ENCODE measurements around the gene C3orf20. TPM values are rescaled to one million over a fixed set of nuclear protein-coding genes. Genes with fewer than 3 reads are reported as not detected.

Gene C3orf20
- total RNA-seq, 1 experiment from 2014 or later: not detected

- H3K27ac Mint-ChIP-seq: no peak overlapping the region
- no peak for DNase-seq (ENCODE audit: low spot score)
- POLR2A ChIA-PET: no interaction called here
- peaks cover 20% of the 10 kb centered on the region for H3K27me3 Mint-ChIP-seq (ENCODE audit: low read depth)
- no peak overlapping the region for H3K4me3 Mint-ChIP-seq
- TF ChIP-seq JAZF1 (CRISPR knock-in tag; IDR thresholded peaks at IDR 0.05): no peak
- TF ChIP-seq E2F1 (CRISPR knock-in tag; IDR thresholded peaks at IDR 0.05): no peak
- TF ChIP-seq PREB (CRISPR knock-in tag; IDR thresholded peaks at IDR 0.05; ENCODE audit: borderline replicate concordance): no peak
- no peak for TF ChIP-seq TCF7 (CRISPR knock-in tag; IDR thresholded peaks at IDR 0.05; ENCODE audit: low read depth)
- TF ChIP-seq ZBTB43 (CRISPR knock-in tag; IDR thresholded peaks at IDR 0.05): no peak
- no peak for TF ChIP-seq ZNF425 (CRISPR knock-in tag; conservative IDR thresholded peaks at IDR 0.05)
- TF ChIP-seq ETV6 (CRISPR knock-in tag; IDR thresholded peaks at IDR 0.05): no peak
- no peak for TF ChIP-seq ZNF532 (CRISPR knock-in tag; IDR thresholded peaks at IDR 0.05; ENCODE audit: borderline replicate concordance)
- no peak for TF ChIP-seq ATF3 (CRISPR knock-in tag; conservative IDR thresholded peaks at IDR 0.05)
- TF ChIP-seq TEAD4 (CRISPR knock-in tag; IDR thresholded peaks at IDR 0.05): no peak
- no peak for TF ChIP-seq ZNF416 (CRISPR knock-in tag; IDR thresholded peaks at IDR 0.05)
- TF ChIP-seq MAX (CRISPR knock-in tag; IDR thresholded peaks at IDR 0.05): no peak
- no peak for TF ChIP-seq TP53 (CRISPR knock-in tag; IDR thresholded peaks at IDR 0.05)
- no peak for TF ChIP-seq ZMAT4 (CRISPR knock-in tag; IDR thresholded peaks at IDR 0.05)
- no peak for TF ChIP-seq ZNF423 (CRISPR knock-in tag; IDR thresholded peaks at IDR 0.05)
- no peak for TF ChIP-seq JUN (CRISPR knock-in tag; IDR thresholded peaks at IDR 0.05)
- TF ChIP-seq TEAD1 (CRISPR knock-in tag; IDR thresholded peaks at IDR 0.05): no peak
- TF ChIP-seq CBFB (CRISPR knock-in tag; IDR thresholded peaks at IDR 0.05; ENCODE audit: low read depth): no peak
- TF ChIP-seq HMGA2 (CRISPR knock-in tag; IDR thresholded peaks at IDR 0.05): no peak
- peaks cover 7% of the 10 kb centered on the region for H3K4me1 Mint-ChIP-seq
- no peaks in the 10 kb centered on the region for H3K36me3 Mint-ChIP-seq
- ATAC-seq: no peak
- H3K9me3 Mint-ChIP-seq: no peaks in the 10 kb centered on the region
- CTCF ChIA-PET: no interaction called here
Measured at GRCh38 chr3:14634763-14635400, 40.1 kb upstream of the C3orf20 start.

Measured in WTC11 (cell line).